ENCODE results near the gene LEPROT. TPM values are rescaled to one million over a fixed set of nuclear protein-coding genes. Genes with fewer than 3 reads are reported as not detected.
A peak's percentile ranks its signal among the peaks of the same experiment; 100 is the strongest.
"Not testable (repeated sequence)": the region's sequence is repeated elsewhere in the genome, so short reads cannot be mapped to it uniquely, and the experiment has no call there.

LEPROT gene
- total RNA-seq, 1 donor from 2014 or later, result 67.6 TPM

GRCh38 chr1:65437616-65438015, 17.1 kb downstream of the LEPROT start:
- DNase-seq (ENCODE audit: low spot score), result no peak

GRCh38 chr1:65440322-65440900, 19.9 kb downstream of the LEPROT start:
- DNase-seq (ENCODE audit: low spot score), result no peak

- DNase-seq (ENCODE audit: low spot score), result no peak
Observed at GRCh38 chr1:65440915-65441314, 20.4 kb downstream of the LEPROT start.

GRCh38 chr1:65441464-65441863, 21.0 kb downstream of the LEPROT start:
- no peak for DNase-seq (ENCODE audit: low spot score)

GRCh38 chr1:65442442-65442841, 22.0 kb downstream of the LEPROT start:
- DNase-seq (ENCODE audit: low spot score), result no peak

- no peak for DNase-seq (ENCODE audit: low spot score)
Observed at GRCh38 chr1:65443647-65444046, 23.2 kb downstream of the LEPROT start.

GRCh38 chr1:65444128-65444640, 23.7 kb downstream of the LEPROT start:
- no peak for DNase-seq (ENCODE audit: low spot score)

- DNase-seq (ENCODE audit: low spot score), result no peak
Observed at GRCh38 chr1:65445837-65446236, 25.4 kb downstream of the LEPROT start.

- DNase-seq (ENCODE audit: low spot score), result no peak
Observed at GRCh38 chr1:65449214-65449823, 28.9 kb downstream of the LEPROT start.

GRCh38 chr1:65455678-65456077, 35.2 kb downstream of the LEPROT start:
- not testable (repeated sequence) for DNase-seq (ENCODE audit: low spot score)

- no peak for DNase-seq (ENCODE audit: low spot score)
Observed at GRCh38 chr1:65456481-65456880, 36.0 kb downstream of the LEPROT start.

- DNase-seq (ENCODE audit: low spot score), result no peak
Observed at GRCh38 chr1:65457868-65458267, 37.4 kb downstream of the LEPROT start.

GRCh38 chr1:65458730-65459396, 38.4 kb downstream of the LEPROT start:
- DNase-seq (ENCODE audit: low spot score), result no peak

- no peak for DNase-seq (ENCODE audit: low spot score)
Observed at GRCh38 chr1:65459397-65459768, 38.9 kb downstream of the LEPROT start.

- DNase-seq (ENCODE audit: low spot score), result not testable (repeated sequence)
Observed at GRCh38 chr1:65465837-65466236, 45.4 kb downstream of the LEPROT start.

GRCh38 chr1:65467536-65467935, 47.1 kb downstream of the LEPROT start:
- DNase-seq (ENCODE audit: low spot score), result peak; percentile 73

GRCh38 chr1:65469126-65469888, 48.8 kb downstream of the LEPROT start:
- no peak for DNase-seq (ENCODE audit: low spot score)

- no peak for DNase-seq (ENCODE audit: low spot score)
Observed at GRCh38 chr1:65469889-65470340, 49.4 kb downstream of the LEPROT start.

- DNase-seq (ENCODE audit: low spot score), result no peak
Observed at GRCh38 chr1:65470766-65471165, 50.3 kb downstream of the LEPROT start.

- DNase-seq (ENCODE audit: low spot score), result no peak
Observed at GRCh38 chr1:65471213-65471833, 50.9 kb downstream of the LEPROT start.

GRCh38 chr1:65471861-65472332, 51.4 kb downstream of the LEPROT start:
- DNase-seq (ENCODE audit: low spot score), result no peak

GRCh38 chr1:65476327-65476726, 55.9 kb downstream of the LEPROT start:
- DNase-seq (ENCODE audit: low spot score), result no peak
